HFFc6 (cell line): ENCODE results near the gene ZNF777. TPM values are rescaled to one million over a fixed set of nuclear protein-coding genes. Genes with fewer than 3 reads are reported as not detected.

Experiments used
- DNase-seq: peaks from one replicate; pipeline ENCODE4 v3.0.0-alpha.2; 2018
- H3K27ac Mint-ChIP-seq: 2 replicates; pipeline ENCODE4 v1.8.0; 2020; ENCODE audit warnings: mild to moderate bottlenecking, mixed read lengths
- H3K27me3 Mint-ChIP-seq: 2 replicates; pipeline ENCODE4 v1.8.0; 2021; ENCODE audit warnings: mild to moderate bottlenecking, moderate library complexity, mixed read lengths; ENCODE audit not compliant: insufficient read depth
- H3K36me3 Mint-ChIP-seq: 2 replicates; pipeline ENCODE4 v1.8.0; 2021; ENCODE audit warnings: low read depth, mixed read lengths
- H3K4me1 Mint-ChIP-seq: 2 replicates; pipeline ENCODE4 v1.8.0; 2020; ENCODE audit warnings: low read depth, mixed read lengths
- H3K4me3 Mint-ChIP-seq: 2 replicates; pipeline ENCODE4 v1.8.0; 2020; ENCODE audit warnings: mild to moderate bottlenecking, moderate library complexity, mixed read lengths
- H3K9me3 Mint-ChIP-seq: 2 replicates; pipeline ENCODE4 v1.8.0; 2020; ENCODE audit warnings: mild to moderate bottlenecking, mixed read lengths
- CTCF ChIP-seq: fragments of 200-600 bp; sonication (generic); IDR thresholded peaks from 2 replicates; pipeline ENCODE4 v1.5.0; 2021; ENCODE audit warnings: antibody characterized with exemption, mild to moderate bottlenecking
- total RNA-seq, 6 experiments: library from RNA; stranded (reverse); fragmentation: NEBNext Ultra II Directional; extraction: Animal tissue kit (Norgen Biotek cat#: 25700); gene quantifications; 2 replicates in 1 of 6; 3 replicates in 5 of 6; pipeline ENCODE4 v1.2.3, GENCODE V29; 2021

ZNF777 gene
- total RNA-seq, 6 experiments from 2014 or later = 13.6 to 16.7 (median 15.2) TPM

- Mint-ChIP-seq H3K4me1 (no peaks in the 10 kb centered on the region), H3K9me3 (peaks cover 9% of the 10 kb centered on the region; the same call in 1 of the 2 replicates), H3K27ac (no peak overlapping the region), H3K4me3 (no peak overlapping the region), H3K27me3 (peaks cover 5% of the 10 kb centered on the region; the same call in 1 of the 2 replicates), H3K36me3 (peaks cover 41% of the 10 kb centered on the region)
- DNase-seq = no peak
- peak; percentile 40; the same call in 1 of the 2 replicates for TF ChIP-seq CTCF
Measured at GRCh38 chr7:149468208-149468607, 7.3 kb upstream of the ZNF777 start.

GRCh38 chr7:149467321-149467859 is 6.5 kb upstream of the ZNF777 start:
- Mint-ChIP-seq H3K27ac (no peak overlapping the region), H3K4me3 (no peak overlapping the region), H3K9me3 (peaks cover 9% of the 10 kb centered on the region; the same call in 1 of the 2 replicates), H3K27me3 (peaks cover 5% of the 10 kb centered on the region; the same call in 1 of the 2 replicates), H3K36me3 (peaks cover 33% of the 10 kb centered on the region), H3K4me1 (no peaks in the 10 kb centered on the region)
- DNase-seq = no peak
- no peak for TF ChIP-seq CTCF

- Mint-ChIP-seq H3K4me1 (peaks cover 1% of the 10 kb centered on the region), H3K36me3 (peaks cover 23% of the 10 kb centered on the region), H3K27me3 (peaks cover 5% of the 10 kb centered on the region; the same call in 1 of the 2 replicates), H3K4me3 (no peak overlapping the region), H3K9me3 (peaks cover 9% of the 10 kb centered on the region; the same call in 1 of the 2 replicates), H3K27ac (no peak overlapping the region)
- no peak for DNase-seq
- no peak for TF ChIP-seq CTCF
Measured at GRCh38 chr7:149466364-149466763, 5.5 kb upstream of the ZNF777 start.

- no peak for DNase-seq
- Mint-ChIP-seq H3K27me3 (peaks cover 6% of the 10 kb centered on the region; the same call in 1 of the 2 replicates), H3K4me3 (no peak overlapping the region), H3K36me3 (peaks cover 10% of the 10 kb centered on the region), H3K9me3 (peaks cover 9% of the 10 kb centered on the region; the same call in 1 of the 2 replicates), H3K27ac (no peak overlapping the region), H3K4me1 (peaks cover 13% of the 10 kb centered on the region)
- no peak for TF ChIP-seq CTCF
Measured at GRCh38 chr7:149463500-149464161, 2.8 kb upstream of the ZNF777 start.

- TF ChIP-seq CTCF = no peak
- Mint-ChIP-seq H3K36me3 (peaks cover 10% of the 10 kb centered on the region; the same call in 1 of the 2 replicates), H3K9me3 (peaks cover 9% of the 10 kb centered on the region; the same call in 1 of the 2 replicates), H3K4me1 (peaks cover 27% of the 10 kb centered on the region), H3K4me3 (no peak overlapping the region), H3K27ac (no peak overlapping the region), H3K27me3 (peaks cover 6% of the 10 kb centered on the region; the same call in 1 of the 2 replicates)
- no peak for DNase-seq
Measured at GRCh38 chr7:149462101-149462520, 1.2 kb upstream of the ZNF777 start.
